Putamen (tissue), 1 donor: ENCODE results near the gene PCBD1.

Experiments
- DNase-seq: peaks from one replicate; pipeline ENCODE4 v3.0.0-alpha.2; 2016; ENCODE audit warnings: low spot score

PCBD1 gene

GRCh38 chr10:70917226-70917625 lies 28.9 kb upstream of the PCBD1 start:
- DNase-seq, result no peak

- DNase-seq, result no peak
Measured at GRCh38 chr10:70916241-70916640, 27.9 kb upstream of the PCBD1 start.

DNA sequence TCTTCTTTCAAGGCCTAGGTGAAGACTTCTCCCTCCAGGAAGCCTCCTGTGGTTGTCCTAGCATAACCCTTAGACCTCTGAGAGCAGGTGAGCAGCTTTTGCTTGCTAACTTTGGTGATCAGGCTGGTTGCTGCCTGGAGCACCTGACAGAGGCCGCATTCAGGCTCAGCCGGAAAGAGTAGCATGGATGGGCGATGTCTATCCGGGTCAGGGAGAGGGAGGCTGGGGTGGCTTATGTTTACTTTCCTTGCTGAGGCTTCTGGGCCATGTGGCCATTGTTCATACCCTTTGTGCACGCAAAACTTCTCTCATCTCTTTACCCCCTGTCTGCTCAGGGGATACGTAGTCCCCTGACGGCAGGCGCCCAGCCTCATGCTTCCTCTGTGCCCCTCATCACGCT lies 27.4 kb upstream of the PCBD1 start:
- no peak for DNase-seq

DNA sequence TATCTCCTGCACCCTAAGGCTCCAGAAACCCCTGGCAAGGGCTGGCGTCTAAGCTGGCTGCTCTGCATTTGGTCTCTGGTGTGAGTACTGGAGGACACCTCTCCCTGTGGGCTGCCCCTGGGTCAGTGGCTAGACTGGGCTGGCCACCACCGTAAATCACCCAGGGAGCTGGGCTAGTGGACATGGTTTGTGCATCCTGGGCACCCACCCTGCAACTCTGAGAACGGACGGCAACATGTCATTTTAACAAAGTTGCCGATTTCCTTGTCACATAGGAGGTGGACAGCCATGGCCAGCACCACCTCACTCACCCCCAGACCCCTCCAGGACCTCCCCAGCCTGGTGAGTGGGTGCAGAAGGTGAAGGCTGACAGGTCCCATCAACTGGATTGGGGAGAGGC lies 26.8 kb upstream of the PCBD1 start:
- no peak for DNase-seq

- DNase-seq, result no peak
Measured at GRCh38 chr10:70914316-70914864, 26.0 kb upstream of the PCBD1 start.

DNA sequence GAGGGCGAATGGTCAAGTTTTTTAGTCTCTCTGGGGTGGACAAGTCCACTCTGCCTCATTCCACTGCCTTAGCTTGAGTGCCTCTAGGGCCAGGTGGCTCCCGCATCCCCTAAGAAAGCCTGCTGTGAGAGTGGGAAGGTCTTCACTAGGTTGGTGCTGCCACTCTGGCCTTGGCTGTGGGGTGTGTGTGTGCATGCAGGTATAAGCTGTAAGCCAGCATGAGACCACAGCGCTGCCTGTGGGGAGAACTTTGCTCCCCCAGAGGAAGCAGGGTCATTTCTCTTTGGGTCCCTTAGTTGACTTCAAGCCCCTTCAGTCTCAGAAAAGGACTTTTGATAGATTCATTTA lies 25.5 kb upstream of the PCBD1 start:
- no peak for DNase-seq

GRCh38 chr10:70913191-70913892 lies 25.0 kb upstream of the PCBD1 start:
- no peak for DNase-seq

- no peak for DNase-seq
Measured at GRCh38 chr10:70912556-70912955, 24.2 kb upstream of the PCBD1 start.

DNA sequence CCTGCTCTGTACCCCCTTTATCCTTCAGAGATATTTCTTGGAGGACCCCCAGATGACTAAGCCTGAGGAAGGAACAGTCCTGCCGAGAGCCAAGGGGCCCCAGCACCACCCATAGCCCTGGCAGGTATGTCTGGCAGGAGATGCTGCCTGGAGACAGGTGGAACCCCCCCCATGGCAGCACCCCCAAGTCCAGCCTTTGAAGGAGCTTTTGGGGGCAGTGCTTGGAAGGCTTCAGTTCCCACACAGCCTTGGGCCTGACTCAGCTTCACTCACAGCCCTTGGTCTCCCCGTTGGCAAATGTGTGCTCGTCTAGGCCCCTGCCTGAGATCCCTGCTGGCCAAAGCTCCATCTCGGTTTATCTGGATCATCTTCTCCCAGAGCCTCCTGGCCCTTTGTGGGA lies 23.0 kb upstream of the PCBD1 start:
- DNase-seq, result no peak

GRCh38 chr10:70910486-70911341 lies 22.3 kb upstream of the PCBD1 start:
- no peak for DNase-seq

DNA sequence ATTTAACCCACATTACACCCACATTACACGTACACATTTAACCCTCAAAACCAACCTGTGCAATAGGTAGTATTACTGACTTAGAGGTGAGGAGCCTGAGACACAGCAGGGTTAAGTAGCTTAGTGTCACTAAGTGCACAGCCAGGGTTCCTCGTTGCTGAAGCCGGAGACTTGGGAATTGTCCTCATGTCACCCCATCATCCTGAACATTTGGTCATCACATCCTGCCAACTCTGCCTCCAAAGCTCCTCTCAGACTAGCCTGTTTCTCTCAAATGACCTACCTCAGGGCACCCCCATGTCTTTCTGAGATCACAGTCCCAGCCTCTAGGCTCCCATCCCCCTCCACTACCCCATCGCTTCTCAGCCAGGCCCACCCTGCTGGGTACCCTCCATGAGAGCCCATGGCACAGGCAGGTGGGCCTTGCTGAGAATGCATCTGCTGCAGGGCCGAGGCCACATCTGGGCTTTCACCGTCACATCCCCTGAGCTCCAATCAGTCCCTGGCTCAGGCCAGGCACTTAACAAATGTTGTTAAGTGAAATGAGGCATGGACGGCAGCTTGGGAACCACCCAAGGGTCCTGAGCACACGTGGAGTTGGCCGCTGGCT lies 21.1 kb upstream of the PCBD1 start:
- no peak for DNase-seq

GRCh38 chr10:70908406-70909296 lies 20.3 kb upstream of the PCBD1 start:
- no peak for DNase-seq

DNA sequence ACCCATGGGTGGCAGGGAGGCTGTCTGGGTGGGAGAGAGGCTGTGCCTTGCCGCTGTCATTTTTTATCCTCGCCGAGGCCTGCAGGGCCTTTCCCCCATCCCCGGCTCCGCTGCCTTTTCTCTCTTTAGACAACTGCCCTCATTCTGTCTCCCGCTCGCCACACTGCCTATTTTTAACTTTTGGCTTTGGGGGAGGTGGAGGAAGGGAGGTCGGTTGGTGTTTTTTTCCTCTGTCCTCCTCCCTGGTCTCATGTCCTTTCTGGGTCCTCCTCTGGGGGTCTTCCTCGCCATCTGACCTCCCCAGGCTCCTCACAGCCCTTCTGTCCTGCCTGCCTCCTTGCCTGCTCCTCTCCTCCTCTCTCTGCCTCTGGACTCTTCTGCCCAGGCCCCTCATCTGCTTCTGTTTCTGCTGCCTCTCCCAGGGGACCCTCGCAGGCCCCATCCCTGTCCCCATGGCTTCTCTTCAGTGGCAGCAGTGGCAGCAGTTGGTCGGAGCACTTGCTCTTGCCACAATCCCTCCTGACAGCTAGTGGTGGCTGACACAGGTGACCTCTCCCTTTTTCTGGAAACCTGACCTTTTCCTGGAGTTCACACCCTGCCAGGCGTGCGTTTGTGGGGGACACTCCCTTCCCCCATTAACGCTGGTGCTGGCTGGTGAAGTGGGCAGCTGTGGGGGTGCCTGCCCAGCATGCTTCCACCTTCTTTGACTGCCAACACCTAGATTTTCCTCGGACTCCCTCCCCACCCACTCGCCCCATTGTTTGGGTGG lies 19.5 kb upstream of the PCBD1 start:
- DNase-seq, result no peak

- no peak for DNase-seq
Measured at GRCh38 chr10:70906953-70907636, 18.7 kb upstream of the PCBD1 start.

DNA sequence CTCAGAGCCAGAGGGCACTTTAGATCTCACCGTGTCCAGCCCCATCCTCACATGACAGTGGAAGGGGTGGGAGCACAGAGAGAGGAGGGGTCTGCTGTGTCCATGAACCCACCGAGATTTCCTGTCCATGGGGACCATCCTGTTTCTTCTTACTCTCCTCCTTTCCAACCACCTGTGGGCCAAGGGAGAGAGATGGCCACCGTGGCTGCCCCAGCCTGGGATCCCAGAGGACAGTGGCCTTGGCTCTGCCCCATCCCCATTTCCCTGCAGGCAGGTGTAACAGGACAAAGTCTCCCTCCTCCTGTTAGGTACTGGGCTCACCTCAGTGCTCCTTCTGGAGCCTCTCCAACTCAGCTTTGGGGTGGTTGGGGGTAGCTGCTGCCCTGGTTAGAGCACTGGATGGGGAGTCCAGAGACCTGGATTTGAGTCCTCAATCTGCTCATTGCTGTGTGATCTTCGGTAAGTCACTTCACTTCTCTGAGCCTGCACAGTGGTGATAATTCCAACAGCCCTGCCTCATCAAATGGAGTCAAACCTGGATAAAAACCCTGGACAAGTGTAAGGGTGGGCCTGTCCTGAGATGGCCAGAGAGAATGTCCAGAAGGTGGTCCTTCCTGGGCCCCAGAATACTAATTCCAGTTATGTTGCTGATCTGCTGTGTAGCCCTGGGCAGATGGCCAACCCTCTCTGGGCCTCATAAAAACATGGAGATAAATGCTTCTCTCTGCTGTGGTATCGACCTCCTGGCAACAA lies 17.8 kb upstream of the PCBD1 start:
- no peak for DNase-seq

DNA sequence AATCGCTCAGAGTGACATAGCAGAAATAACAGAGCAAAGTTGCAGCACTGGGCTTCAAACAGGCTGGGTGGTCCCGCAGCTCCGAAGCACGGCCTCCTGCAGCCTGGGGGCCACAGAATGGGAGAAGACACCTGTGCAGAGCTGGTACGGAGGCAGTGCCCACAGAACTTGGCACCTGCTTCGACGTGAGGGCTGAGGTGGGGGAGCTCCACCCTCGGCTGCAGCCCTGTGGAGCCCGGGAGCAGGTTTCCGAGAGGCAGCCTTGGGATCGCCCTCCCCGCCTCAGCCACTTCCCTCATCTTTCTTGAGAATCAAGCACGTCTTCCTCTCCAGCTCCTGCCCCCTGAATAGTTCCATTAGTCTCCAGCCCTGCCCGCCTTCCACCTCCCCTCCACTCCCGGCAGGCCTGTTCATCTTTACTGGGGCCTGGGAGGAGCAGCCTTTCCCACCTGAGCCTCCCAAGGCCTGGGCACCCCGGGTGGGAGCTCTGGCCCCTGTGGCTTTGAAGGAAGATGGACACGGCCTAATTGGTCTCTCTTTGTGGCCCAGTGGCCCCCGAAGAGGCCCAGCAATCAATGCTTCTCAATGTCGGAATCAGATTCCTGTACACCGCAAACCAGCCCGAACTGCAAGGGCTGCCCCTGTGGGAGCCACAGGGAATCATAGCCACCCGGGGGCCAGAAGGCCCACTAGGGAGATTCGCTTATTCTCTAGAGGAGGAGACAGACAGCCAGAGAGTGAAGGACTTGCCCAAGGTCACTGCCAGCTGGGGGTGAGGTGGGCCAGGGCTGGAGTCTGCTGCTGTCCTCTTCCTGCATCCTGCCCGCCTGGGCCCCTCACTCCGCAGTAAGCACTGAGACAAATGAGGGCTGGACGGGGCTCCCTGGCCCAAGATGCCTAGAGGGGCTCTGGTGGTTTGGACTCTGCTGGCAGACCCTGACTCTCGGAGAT lies 17.0 kb upstream of the PCBD1 start:
- no peak for DNase-seq

DNA sequence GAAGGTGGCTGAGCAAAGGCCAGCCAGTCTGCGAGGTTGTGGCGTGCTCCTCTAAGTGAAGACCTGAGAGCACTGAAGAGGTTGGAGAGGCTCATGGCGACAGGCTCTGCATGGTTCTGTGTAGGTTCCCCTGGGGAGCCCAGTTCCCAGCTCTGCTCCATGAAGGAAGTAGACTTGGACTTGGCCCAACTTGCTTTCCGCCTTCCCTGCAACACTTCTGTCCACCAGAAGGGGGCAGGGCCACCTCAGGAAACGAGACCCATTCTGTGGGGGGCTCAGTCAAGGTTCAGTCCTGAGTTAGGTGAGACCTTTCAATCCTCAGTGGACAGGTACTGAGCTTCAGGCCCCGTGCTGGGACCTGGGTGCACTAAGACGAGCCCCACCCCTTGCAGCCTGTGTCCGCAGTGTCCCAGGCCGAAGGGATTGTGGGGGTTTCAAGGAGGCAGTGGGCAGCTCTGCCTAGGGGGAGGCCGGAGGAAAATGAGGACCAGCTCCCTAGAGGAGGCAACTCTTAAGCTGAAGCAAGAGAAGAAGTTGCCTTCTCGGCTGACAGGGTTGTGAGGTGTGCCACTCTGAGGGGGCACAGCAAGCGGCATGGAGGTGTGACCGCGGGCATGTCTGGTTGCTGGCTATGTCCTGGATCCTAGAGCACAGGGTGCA lies 15.0 kb upstream of the PCBD1 start:
- DNase-seq, result peak; percentile 52

DNA sequence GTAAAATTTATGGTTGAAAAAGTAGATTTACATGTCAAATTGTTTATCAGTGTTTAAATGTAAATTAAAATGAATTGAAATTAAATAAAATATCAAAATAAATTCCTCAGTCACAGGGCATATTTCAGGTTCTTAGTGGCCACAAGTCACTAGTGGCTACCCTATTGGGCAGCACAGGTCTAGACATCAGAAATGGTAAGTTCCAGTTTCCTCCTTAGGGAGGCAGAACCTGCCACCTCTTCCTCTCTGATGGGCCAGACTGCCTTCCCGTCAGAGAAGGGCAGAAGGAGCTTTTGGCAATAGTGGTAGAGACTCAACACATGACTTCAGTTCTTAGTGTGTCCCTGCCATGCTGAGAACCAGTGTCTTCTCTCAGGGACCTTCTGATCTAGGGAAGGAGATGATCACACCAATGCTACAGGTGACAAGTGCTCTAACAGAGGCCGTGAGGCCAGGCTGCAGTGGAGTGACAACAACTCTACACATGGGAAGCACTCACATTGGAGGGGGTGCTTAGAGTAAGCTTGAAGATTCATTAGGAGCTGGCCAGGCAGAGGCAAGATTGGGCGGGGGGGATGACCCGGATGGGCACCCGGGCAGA lies 14.4 kb upstream of the PCBD1 start:
- no peak for DNase-seq
